Medulla oblongata (tissue), 1 donor: ENCODE measurements around the gene NTN3.
"Not testable (repeated sequence)": the region's sequence is repeated elsewhere in the genome, so short reads cannot be mapped to it uniquely, and the experiment has no call there.

Experiments
- DNase-seq: peaks from one replicate; pipeline ENCODE4 v3.0.0-alpha.2; 2015; ENCODE audit errors: extremely low spot score

Gene NTN3

DNA sequence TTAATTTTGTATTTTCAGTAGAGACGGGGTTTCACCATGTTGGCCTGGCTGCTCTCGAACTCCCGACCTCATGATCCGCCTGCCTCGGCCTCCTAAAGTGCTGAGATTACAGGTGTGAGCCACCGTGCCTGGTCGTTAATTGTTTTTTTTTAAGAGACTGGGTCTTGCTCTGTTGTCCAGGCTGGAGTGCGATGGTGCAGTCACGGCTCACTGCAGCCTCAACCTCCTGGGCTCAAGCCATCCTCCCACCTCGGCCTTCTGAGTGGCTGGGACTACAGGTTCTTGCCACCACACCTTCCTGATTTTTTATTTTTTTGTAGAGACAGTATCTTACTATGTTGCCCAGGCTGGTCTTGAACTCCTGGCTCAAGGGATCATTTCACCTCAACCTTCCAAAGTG lies 8.9 kb downstream of the NTN3 start:
- not testable (repeated sequence) for DNase-seq

DNA sequence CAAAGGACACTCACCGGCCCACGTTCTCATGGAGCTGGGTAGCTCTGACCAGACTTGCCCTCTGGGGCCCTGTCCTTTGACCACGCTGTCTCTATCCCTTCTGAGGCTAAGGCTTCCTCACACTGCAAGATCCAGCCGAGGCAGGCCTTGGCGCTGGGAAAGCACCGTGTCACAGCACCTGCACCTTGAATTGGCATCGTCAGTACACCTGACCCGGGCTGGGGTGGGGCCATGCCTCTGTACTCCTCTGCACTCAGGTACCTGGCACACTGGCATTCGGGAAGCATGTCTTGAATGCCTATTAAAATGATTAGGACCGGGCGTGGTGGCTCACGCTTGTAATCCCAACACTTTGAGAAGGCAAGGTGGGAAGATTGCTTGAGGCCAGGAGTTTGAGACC lies 9.9 kb downstream of the NTN3 start:
- no peak for DNase-seq

DNA sequence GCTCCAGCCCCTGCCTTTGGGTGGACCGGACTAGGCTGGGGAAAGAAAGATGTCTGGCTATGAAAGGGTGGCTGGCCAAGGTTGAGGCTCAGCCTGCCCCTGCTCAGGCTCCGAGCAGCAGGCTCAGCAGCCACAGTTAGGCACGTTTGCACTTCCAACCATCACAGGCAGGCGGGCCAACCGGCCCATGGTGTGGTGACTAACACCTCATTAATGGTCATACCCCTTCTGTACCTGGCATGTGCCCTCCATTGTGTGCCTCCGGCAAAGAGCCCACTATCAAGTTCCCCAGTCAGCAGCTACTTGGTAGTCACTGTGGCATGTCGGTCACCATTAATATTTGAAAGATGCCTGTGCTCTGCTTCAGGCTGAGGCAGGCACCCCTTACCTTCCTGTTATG lies 10.6 kb downstream of the NTN3 start:
- no peak for DNase-seq

DNA sequence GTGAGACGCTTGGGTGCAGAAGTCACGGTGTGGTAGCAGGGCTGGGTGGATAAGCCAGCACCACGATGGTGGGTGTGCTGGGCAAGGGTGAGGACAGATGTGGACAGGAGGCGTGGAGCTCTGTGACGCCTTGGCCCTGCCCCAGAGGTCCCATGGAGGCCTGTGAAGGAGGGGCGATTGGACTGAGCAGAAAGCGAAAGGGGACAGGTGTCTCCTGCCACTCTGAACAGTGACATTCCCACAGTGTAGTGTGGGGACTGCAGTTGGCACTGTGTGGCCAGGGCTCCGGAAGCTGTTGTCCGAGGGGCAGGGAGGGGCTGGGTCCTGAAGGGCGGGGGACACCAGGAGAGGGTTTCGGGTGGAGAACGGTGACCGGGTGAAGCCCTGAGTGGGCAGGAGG lies 11.2 kb downstream of the NTN3 start:
- DNase-seq: no peak

DNA sequence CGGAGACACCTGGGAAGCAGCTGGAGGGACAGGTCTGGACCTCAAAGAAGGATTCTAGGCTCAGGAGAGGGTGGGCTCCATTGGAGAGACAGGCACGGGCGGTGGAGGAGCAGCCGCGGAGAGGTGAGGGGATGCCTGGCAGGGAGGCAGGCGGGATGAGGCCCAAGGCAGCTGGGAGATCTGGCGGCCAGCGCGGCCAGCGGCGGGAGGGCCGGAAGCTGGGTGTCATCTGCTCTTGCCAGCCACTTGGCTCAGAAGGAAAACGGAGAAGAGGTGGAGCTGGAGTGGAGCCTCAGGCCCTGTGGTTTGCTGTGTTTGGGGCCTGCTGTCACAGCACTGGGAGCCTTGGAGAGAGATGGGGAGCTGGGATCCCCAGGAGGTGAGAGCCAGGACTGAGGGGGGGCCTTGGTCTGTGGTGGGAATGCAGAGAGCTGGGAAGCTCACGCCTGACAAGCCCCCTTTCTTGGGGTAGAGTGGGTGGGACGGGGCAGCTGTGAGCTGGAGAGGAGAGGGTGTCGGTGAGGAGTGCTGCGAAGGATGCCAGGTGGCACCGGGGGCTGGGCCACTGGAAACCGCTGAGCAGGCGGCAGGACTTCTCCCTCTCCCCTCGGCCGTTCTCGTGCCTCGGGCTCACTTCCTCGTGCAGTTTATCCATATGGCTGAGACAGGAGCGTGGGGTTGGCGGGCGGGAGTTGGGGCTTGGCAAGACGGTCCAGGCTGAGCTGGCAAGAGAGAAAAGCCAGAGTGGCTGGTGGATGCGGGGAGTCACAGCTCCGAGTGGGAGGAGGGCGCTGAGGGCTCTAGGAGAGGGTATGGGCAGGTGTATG lies 11.8 kb downstream of the NTN3 start:
- DNase-seq: peak; percentile 69

DNA sequence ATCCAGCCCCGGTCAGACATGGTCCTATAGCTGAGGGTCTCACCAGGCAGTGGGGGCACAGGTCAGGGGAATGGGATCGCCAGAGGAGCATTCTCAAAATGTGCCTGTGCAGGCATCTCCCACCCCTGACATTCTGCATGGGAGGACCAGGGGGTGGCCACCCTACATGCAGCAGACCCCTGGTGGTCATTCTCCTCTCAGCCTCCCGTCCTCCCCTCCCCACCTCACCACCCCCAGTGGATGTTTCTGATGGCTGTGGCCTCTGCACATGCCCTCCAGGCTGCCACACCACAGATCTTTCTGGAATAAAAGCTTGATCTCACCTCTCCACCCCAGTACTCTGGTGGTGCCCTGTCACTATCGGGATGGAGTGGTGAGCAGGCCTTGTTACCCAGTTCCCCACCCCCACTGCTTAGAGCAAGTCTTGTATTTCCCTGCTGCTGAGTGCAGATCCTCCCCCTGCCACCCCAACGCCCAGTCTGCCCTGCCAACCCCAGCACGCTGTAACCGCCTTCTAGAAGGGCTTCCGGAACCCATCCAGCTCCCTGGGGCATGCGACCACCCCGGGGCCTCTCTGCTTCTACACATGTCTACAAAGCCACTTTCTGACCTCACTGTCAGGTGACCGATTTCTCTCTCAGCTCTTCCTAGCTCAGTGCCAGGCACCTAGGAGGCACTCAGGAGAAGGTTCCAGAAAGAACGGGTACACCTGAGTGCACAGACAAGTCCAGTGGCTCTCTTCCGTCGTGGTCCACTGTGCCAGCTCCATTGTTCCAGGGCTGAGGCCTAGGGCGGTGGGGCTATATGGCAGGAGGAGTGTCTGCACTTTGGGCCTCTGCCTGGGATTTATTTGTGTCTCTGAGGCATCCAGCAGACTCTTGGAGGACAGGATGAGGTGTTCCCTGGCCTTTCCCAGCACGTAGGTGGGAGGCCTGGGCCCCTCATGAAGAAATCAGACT lies 13.1 kb downstream of the NTN3 start:
- no peak for DNase-seq

DNA sequence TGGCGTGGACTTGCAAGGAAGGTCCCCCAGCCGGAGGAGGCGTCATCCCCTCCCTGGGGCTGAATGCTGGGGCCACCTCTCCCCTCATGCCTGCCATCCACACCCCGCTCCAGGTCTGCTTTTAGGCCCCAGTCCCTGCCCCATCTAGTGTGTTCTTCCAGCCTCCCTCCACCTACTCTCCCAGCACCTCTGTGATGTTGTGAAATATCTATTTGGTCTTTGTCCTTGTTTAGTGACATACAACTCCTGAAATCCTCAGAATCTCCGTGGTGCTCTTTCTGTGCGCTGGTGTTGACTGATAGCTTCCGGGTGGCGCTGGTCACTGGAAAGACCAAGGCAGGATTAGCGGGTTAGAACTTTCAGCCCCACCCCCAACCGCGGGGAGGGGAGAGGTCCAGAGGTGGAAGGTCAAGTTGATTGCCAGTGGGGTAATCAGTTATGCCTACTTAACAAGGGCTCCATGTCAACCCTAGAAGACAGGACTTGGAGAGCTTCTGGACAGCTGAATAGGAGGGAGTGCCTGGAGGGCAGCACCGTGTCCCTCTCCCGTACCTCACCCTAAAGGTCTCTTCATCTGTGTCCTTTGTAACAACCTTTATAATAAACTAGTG lies 13.9 kb downstream of the NTN3 start:
- DNase-seq: no peak

DNA sequence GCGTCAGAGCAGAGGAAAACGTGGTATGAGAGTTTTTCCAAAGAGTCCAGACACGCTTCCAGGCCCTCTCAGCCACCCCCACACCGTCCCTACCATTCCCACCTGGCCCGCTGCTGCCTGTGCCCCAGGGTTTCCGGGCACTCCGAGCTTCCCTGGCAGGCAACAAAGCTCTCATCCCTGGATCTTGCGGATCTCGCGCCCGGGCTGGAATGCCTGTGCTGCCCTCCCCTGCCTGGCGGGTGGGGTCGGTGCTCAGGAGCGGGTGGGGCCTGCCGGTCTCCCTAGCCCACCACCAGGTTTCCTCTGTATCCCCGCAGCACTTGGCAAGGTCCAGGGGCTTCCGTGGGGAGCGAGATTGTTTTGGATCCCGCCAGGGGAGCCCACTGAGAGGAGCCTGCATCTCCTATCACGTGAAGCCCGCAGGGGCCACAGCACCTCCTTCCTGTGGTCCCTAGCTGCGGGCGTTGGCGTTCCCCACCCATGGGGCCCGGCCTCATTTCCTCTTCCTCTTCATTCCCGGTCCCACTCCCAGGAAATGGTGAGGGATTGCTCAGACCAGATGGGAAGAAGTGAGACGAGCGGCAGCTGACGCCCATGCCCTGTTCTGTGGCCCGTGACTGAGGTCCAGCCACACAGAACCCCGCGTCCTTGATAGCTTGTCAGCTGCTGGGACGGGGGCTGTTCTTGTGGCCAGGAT lies 14.9 kb downstream of the NTN3 start:
- DNase-seq: no peak

DNA sequence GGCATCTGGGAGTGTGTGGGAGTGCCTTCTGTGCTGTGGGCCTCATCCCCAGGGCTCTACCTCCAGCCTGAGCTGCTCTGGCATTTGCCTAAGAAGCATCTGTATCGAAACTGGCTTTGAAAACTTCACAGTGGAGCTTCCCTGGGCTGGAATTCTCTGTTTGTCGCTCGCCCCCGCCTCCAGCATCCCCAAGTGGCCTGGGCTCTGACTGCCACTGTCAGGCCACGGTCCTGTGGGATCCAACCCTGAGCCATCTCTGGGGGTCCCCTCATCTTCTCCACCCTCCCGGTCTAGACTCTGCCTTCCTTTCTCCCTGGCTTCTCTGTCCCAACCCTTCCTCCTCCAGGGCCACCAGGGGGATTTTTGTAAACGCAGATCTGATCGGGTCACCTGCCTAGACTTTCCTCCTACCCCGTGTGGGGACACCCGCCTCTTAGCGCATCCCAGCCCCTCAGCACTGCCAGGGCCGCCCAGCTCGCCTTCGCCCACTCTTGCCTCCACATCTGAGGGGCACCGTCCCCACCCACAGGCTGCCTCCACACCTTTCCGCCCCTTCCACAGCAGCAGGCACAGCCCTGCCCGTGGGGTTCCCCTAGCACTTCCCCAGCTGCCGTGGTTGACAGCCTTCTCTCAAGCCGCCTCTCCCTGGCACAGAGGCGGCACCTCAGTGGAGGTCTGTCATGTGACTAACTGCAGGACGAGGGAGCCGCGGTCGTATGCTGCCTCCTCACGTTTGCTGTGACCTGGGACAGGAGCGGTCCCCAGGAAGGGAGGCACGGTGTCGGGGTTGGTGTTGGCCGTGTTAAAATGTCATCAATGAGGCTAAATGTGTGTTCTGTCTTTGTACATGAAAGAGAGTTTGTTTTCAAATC lies 15.8 kb downstream of the NTN3 start:
- peak; percentile 67 for DNase-seq

DNA sequence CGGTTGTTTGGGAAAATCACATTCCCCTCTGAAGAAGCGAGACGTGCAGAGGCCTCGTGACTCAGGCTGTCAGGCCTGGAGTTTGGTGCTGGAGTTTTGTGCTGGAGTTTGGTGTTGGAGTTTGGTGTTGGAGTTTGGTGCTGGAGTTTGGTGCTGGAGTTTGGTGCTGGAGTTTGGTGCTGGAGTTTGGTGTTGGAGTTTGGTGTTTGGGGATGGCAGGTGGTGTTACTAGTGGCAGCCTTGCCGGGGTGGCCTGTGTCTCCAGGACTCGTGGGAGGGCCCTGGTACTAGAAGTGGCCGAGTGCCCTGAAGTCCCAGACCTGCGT lies 16.4 kb downstream of the NTN3 start:
- DNase-seq: no peak

DNA sequence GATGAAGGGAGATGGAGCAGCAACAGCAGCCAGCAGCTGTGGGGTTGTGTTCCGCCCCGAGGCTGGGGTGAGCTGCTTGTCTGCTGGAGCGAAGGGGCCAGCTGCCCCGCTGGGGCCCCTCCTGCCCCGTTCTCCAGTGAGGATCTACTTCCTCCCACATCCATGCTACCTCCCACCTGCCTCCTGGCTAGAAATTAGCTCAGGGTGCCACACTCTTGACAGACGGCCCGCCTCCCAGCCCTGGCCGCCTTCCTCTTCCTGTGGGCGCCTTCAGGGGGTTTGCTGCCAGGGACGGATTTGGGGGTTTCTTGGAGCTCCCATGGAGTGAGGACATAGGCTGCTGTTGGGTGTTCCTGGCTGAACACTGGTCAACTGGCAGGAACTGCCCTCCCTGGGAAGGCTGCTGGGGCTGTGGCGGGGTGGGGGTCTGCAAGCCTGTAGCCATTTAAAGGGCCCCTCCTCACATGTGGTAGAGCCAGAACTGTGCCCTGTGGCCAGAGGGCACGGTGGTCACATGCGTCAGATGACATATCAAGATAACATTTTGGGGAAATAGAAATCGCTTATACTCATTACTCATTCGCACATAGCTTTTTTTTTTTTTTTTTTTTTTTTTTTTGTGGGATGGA lies 16.9 kb downstream of the NTN3 start:
- DNase-seq: no peak

DNA sequence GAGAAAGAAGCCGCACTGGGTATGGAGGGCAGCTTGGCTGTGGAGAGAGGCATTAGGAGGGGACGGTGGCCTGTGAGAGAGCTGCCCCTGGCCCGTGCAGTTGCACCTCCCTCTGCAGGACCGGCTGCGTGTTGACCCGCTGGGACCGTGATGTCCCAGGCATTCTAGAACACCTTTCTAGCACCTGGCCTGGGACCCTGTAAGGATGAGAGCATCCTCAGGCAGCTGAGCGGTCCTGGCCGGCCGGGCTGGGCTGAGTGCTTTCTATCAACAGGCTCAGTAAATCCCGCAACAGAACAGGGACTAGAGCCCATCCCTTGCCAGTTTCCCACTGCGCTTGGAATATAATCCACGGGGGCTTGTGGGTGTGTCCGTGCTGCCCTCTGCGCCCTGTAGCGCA lies 18.5 kb downstream of the NTN3 start:
- DNase-seq: no peak

DNA sequence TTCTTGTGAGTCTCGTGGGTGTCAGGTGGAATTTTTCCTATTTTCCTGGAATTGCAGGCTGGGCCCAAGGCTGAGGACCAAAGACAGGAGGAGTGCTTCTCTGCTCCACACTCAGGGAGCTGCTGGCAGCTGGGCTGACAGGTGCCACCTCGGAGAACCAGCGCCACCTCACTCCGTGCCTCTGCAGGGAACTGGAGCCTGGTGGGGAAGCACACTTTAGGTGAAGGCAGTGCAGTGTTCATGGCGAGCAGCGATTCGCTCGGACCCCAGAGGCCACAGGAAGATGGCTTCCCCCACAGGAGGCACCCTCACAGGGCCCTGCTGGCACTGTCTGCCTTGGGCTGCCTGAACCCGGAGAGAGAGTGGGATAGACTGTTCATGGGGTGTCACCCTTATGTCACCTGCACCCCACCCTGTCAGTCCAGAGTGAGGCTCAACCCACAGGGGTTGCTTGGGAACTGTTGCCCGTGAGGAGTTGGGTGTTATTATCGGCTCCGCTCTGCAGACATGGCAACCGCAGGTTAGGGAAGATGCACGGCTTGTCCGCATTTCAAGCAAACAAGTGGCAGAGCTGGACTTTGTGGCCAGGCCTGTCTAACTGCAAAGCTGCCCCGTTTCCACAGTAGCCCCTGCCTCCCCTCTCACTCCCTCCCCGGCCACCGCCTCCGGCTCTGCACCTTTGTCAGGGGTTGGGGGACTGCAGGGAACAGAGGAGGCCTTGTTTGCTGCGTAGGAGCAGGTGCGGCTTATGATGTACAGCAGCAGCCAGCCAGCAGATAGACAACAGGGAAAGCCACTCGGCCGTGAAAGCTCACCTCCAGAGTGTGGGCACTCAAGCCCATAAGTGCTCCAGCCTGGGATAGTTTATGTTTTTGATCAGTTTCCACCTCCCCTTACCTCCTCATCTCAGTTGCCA lies 19.4 kb downstream of the NTN3 start:
- no peak for DNase-seq

DNA sequence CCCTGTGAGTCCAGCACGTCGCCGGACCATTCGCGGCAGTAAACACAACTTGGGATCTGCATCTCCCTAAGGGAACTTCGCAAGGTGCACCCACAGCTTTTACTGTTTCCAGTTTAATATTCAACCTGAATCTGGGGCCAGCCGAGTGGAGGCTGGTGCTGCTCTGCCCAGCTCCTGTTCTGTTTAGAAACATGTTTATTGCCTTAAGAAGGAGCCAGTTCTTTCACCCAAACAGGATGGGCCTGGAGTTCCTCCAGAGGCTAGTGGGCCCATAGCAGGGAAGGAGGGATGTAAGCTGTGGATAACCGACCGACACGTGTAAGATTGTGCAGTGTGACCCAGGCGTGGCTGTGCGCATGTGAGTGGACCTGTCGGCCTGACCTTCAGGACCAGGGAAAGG lies 21.2 kb downstream of the NTN3 start:
- DNase-seq: no peak

DNA sequence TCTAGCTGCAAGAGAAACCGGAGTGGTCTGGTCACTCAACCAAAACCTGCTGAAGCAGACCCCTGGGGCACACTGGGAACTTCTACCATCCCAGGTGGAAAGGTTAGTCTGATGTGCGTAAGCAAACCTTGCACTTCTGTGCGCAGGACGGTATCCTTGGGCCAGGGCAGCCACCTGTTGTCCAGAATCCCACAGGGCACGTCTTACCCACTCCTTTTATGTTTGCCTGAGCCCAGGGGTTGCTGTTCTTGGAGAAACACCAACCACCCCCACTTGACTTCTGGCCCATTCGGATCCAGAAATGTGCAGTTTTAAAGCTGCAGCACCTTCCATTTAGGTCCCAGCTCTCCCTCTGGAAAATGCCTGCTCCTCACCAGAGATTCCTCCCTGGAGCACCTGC lies 22.5 kb downstream of the NTN3 start:
- no peak for DNase-seq

DNA sequence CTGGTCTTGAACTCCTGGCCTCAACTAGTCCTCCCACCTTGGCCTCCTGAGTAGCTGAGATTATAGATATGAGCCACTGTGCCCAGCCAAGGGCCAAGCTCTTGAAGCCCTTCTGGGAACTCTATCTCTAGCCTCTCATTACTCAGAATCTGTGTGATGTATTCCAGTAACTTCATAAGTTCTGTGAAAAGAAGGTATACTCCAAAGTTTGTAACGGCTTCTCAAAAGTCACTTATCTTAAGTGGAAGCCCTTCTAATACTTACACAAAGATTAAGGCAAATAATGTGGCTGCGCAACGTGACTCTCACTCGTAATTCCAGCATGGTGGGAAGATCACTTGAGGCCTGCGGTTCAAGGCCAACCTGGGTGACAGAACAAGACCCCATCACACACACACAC lies 23.5 kb downstream of the NTN3 start:
- DNase-seq: no peak

DNA sequence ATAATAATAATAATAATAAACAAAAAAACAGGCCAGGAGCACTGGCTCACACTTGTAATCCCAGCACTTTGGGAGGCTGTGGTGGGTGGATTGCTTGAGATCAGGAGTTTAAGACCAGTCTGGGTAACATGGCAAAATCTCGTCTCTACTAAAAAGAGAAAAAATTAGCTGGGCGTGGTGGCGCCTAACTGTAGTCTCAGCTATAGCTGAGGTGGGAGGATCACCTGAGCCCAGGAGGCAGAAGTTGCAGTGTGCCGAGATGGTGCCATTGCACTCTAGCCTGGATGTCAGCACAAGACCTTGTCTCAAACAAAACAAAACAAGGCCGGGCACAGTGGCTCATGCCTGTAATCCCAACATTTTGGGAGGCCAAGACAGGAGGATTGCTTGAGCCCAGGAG lies 23.9 kb downstream of the NTN3 start:
- no peak for DNase-seq

DNA sequence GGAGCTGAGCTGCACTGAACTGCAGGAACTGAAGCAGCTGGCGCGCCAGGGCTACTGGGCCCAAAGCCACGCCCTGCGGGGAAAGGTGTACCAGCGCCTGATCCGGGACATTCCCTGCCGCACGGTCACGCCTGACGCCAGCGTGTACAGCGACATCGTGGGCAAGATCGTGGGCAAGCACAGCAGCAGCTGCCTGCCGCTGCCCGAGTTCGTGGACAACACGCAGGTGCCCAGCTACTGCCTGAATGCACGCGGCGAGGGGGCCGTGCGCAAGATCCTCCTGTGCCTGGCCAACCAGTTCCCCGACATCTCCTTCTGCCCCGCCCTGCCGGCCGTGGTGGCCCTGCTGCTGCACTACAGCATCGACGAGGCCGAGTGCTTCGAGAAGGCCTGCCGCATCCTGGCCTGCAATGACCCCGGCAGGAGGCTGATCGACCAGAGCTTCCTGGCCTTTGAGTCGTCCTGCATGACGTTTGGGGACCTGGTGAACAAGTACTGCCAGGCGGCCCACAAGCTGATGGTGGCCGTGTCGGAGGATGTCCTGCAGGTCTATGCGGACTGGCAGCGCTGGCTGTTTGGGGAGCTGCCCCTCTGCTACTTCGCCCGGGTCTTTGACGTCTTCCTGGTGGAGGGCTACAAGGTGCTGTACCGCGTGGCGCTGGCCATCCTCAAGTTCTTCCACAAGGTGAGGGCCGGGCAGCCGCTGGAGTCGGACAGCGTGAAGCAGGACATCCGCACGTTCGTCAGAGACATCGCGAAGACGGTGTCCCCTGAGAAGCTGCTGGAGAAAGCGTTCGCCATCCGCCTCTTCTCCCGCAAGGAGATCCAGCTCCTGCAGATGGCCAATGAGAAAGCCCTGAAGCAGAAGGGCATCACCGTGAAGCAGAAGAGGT lies 25.4 kb downstream of the NTN3 start:
- DNase-seq: no peak
